Endothelial cell of umbilical vein (primary cell): ENCODE data around the gene GPR75. TPM values are rescaled to one million over a fixed set of nuclear protein-coding genes. Genes with fewer than 3 reads are reported as not detected.
A peak's percentile ranks its signal among the peaks of the same experiment; 100 is the strongest.
"Not testable (repeated sequence)": the region's sequence is repeated elsewhere in the genome, so short reads cannot be mapped to it uniquely, and the experiment has no call there.

Experiments used
- BruUV-seq: library from RNA; stranded (reverse); fragments of 400-500 nt; replicated peaks from 2 replicates; lab custom pipeline; 2021; lab: Mats Ljungman, UMichigan
- CTCF ChIA-PET: fragments of 300-600, 350-600 bp; sonication (Branson Sonifier 250); formaldehyde crosslinking; loops from one replicate; lab custom pipeline; 2021; ENCODE audit warnings: antibody characterized with exemption, inconsistent platforms; lab: Charles Lee
- POLR2A ChIA-PET: fragments of 300-600, 350-600 bp; sonication (Branson Sonifier 250); formaldehyde crosslinking; loops from one replicate; lab custom pipeline; 2021; ENCODE audit warnings: antibody characterized with exemption, inconsistent platforms; lab: Charles Lee
- DNase-seq: peaks from one replicate; pipeline ENCODE4 v3.0.0-alpha.2; 2011; ENCODE audit warnings: low read depth, low spot score
- FAIRE-seq: peaks from 2 replicates; lab custom pipeline; 2011; peaks lifted over from hg19 to GRCh38; lab: Jason Lieb, UNC
- H2AFZ ChIP-seq: 2 replicates; pipeline ENCODE4 v1.6.0; 2012; ENCODE audit warnings: low read depth, low read length, control low read depth, inconsistent platforms
- H3K27ac ChIP-seq: 2 replicates; pipeline ENCODE4 v1.5.1; 2011; ENCODE audit warnings: low read depth, mild to moderate bottlenecking, control low read depth, low read length, moderate library complexity; ENCODE audit not compliant: insufficient read depth
- H3K27me3 ChIP-seq, 2 experiments: 2 replicates each; pipeline versions ENCODE4 v1.6.0 to v1.6.1; 2011; ENCODE audit warnings: low read length in 2 of 2, mixed read lengths in 1 of 2; ENCODE audit not compliant: control insufficient read depth in 2 of 2, insufficient read depth in 2 of 2
- H3K36me3 ChIP-seq, 2 experiments: 2 replicates in 1 of 2; 3 replicates in 1 of 2; pipeline ENCODE4 v1.5.1; 2011; ENCODE audit warnings: low read length in 2 of 2, mild to moderate bottlenecking in 1 of 2, moderate library complexity in 1 of 2; ENCODE audit not compliant: control insufficient read depth in 2 of 2, insufficient read depth in 2 of 2; ENCODE audit errors: extremely low read depth in 1 of 2
- H3K4me1 ChIP-seq: 3 replicates; pipeline ENCODE4 v1.5.1; 2011; ENCODE audit warnings: mild to moderate bottlenecking, low read length; ENCODE audit not compliant: control insufficient read depth, insufficient read depth; ENCODE audit errors: extremely low read depth
- H3K4me2 ChIP-seq: 2 replicates; pipeline ENCODE4 v1.6.1; 2011; ENCODE audit warnings: low read length, control low read depth, mixed read lengths; ENCODE audit not compliant: insufficient read depth
- H3K4me3 ChIP-seq, 3 experiments: fragments of 200-600 bp in 1 of 3; sonication (generic), shearing (Covaris generic) in 1 of 3; replicated peaks in 1 of 3; 2 replicates each; pipeline ENCODE4 v1.5.1; 2011 to 2016; ENCODE audit warnings: control low read depth in 3 of 3, low read length in 3 of 3, mild to moderate bottlenecking in 2 of 3, inconsistent platforms in 1 of 3, low read depth in 1 of 3, moderate library complexity in 1 of 3; ENCODE audit not compliant: insufficient read depth in 1 of 3
- H3K79me2 ChIP-seq: 2 replicates; pipeline ENCODE4 v1.6.0; 2012; ENCODE audit warnings: low read length, inconsistent platforms; ENCODE audit not compliant: control insufficient read depth, insufficient read depth
- H3K9ac ChIP-seq: replicated peaks from 2 replicates; pipeline ENCODE3; 2011; ENCODE audit warnings: low read length, control low read depth; ENCODE audit not compliant: insufficient read depth; ENCODE audit errors: extremely low read depth
- H3K9me1 ChIP-seq: replicated peaks from 3 replicates; pipeline ENCODE4 v1.6.0; 2011; ENCODE audit warnings: mild to moderate bottlenecking, low read length; ENCODE audit not compliant: control insufficient read depth, insufficient read depth; ENCODE audit errors: extremely low read depth
- H3K9me3 ChIP-seq: replicated peaks from 2 replicates; pipeline ENCODE4 v1.5.1; 2012; ENCODE audit warnings: low read length, inconsistent platforms; ENCODE audit not compliant: control insufficient read depth, insufficient read depth
- H4K20me1 ChIP-seq: replicated peaks from 2 replicates; pipeline ENCODE3; 2011; ENCODE audit warnings: mild to moderate bottlenecking, low read length; ENCODE audit not compliant: control insufficient read depth, insufficient read depth; ENCODE audit errors: extremely low read depth
- POLR2A ChIP-seq: IDR thresholded peaks from 2 replicates; pipeline ENCODE4 v1.6.1; 2012; ENCODE audit warnings: low read depth, mild to moderate bottlenecking, control low read depth, low read length
- POLR2AphosphoS5 ChIP-seq: IDR thresholded peaks from 2 replicates; pipeline ENCODE4 v1.6.1; 2012; ENCODE audit warnings: low read depth, mild to moderate bottlenecking, control low read depth, low read length, moderate library complexity; ENCODE audit not compliant: insufficient read depth
- dilution Hi-C: fragments of 300-500 bp; cut with MboI; formaldehyde crosslinking; loops from one replicate; pipeline ENCODE4 v1.15.0; 2019; ENCODE audit warnings: low sequenced_read_pairs; ENCODE audit not compliant: extremely low pct_ligation_motif_present
- intact Hi-C: fragments of 100-400 bp; cut with micrococcal nuclease; formaldehyde crosslinking; loops from one replicate; pipeline ENCODE4 v1.10.0; 2022
- polyA plus RNA-seq, 4 experiments: library from polyadenylated mRNA; depleted of rRNA in 3 of 4; stranded (reverse) in 3 of 4; unstranded in 1 of 4; fragments of >200 nt; gene quantifications; 2 replicates each; pipeline versions ENCODE4 v1.2.1 to v1.2.3, GENCODE V29; 2011 to 2012; ENCODE audit warnings: missing spikeins in 1 of 4
- total RNA-seq: library from RNA; stranded (reverse); gene quantifications from 2 replicates; pipeline ENCODE4 v1.2.3, GENCODE V29; 2021
- TF ChIP-seq, protein P1 (sequence below), 2 donors: IDR thresholded peaks; 1 replicate in 1 of 2; 2 replicates in 1 of 2; pipeline ENCODE4 v1.5.1; 2011; ENCODE audit warnings: low read length in 2 of 2, mild to moderate bottlenecking in 2 of 2, moderate library complexity in 2 of 2, control low read depth in 1 of 2, inconsistent platforms in 1 of 2, low read depth in 1 of 2; ENCODE audit not compliant: insufficient read depth in 1 of 2; ENCODE audit errors: extremely low read depth in 1 of 2

GPR75 gene
- total and polyA plus RNA-seq, 2 donors (not counting 3 experiments of a cell fraction or from before 2014, with no cell fraction given), result 4.4 to 4.7 TPM

DNA sequence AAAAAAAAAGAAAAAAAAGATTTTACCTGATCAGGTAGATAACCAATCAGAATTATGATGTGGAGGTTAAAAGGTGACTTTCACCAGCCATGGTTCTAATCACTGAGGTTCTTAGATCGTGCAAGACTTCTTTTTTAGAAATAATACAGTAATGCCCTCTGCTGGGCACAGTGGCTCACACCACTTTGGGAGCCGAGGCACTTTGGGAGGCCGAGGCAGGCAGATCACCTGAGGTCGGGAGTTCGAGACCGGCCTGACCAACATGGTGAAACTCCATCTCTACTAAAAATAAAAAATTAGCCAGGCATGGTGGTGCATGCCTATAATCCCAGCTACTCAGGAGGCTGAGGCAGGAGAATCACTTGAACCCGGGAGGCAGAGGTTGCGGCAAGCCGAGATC, 36.1 kb downstream of the GPR75 start:
- POLR2A ChIA-PET, dilution Hi-C loops, H2AFZ ChIP-seq, H4K20me1 ChIP-seq, H3K4me1 ChIP-seq, H3K27ac ChIP-seq, H3K9me3 ChIP-seq, DNase-seq, CTCF ChIA-PET, intact Hi-C loops, H3K79me2 ChIP-seq, BruUV-seq, H3K36me3 ChIP-seq, H3K9me1 ChIP-seq, H3K4me2 ChIP-seq, H3K4me3 ChIP-seq, H3K27me3 ChIP-seq, H3K9ac ChIP-seq: not testable (repeated sequence)
- TF ChIP-seq, protein P1, sequence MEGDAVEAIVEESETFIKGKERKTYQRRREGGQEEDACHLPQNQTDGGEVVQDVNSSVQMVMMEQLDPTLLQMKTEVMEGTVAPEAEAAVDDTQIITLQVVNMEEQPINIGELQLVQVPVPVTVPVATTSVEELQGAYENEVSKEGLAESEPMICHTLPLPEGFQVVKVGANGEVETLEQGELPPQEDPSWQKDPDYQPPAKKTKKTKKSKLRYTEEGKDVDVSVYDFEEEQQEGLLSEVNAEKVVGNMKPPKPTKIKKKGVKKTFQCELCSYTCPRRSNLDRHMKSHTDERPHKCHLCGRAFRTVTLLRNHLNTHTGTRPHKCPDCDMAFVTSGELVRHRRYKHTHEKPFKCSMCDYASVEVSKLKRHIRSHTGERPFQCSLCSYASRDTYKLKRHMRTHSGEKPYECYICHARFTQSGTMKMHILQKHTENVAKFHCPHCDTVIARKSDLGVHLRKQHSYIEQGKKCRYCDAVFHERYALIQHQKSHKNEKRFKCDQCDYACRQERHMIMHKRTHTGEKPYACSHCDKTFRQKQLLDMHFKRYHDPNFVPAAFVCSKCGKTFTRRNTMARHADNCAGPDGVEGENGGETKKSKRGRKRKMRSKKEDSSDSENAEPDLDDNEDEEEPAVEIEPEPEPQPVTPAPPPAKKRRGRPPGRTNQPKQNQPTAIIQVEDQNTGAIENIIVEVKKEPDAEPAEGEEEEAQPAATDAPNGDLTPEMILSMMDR (IDR thresholded peaks at IDR 0.05; ENCODE audit: extremely low read depth in 1 of 2, insufficient read depth in 1 of 2, low read depth in 1 of 2, low read length in 2 of 2), result peak in 1 of 2 donors; percentile 9
- peak; percentile 18 for FAIRE-seq

DNA sequence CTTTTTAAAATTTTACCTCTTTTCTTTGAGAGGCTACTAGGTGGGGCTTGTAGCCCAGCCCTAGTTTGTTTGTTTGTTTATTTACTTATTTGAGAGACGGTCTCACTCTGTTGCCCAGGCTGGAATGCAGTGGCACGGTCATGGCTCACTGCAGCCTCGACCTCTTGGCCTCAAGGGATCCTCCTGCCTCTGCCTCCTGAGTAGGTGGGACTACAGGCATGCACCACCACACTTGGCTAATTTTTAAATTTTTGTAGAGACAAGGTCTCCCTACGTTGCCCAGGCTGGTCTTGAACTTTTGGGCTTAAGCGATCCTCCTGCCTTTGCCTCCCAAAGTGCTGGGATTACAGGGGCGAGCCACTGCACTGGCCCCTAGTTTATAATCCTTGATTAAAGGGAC, 38.0 kb downstream of the GPR75 start:
- no peak for FAIRE-seq
- Histone ChIP-seq H3K4me3 (no peak overlapping the region), H3K4me2 (no peak overlapping the region), H2AFZ (no peak overlapping the region), H4K20me1 (no peaks in the 10 kb centered on the region), H3K9me1 (no peaks in the 10 kb centered on the region), H3K79me2 (no peaks in the 10 kb centered on the region), H3K27me3 (no peaks in the 10 kb centered on the region), H3K4me1 (no peaks in the 10 kb centered on the region), H3K36me3 (peaks cover 4 to 7% of the 10 kb centered on the region in 2 experiments), H3K9me3 (no peaks in the 10 kb centered on the region), H3K27ac (no peak overlapping the region), H3K9ac (no peak overlapping the region)
- ChIA-PET CTCF (interaction anchor here (0.5 kb wide), 1 partner anchor 15 kb away, joined by 3 read pairs; no protein-coding TSS in a partner anchor), POLR2A (no interaction called here)
- dilution Hi-C loops (no loop called here), intact Hi-C loops (no loop called here)
- no peak for TF ChIP-seq POLR2A
- TF ChIP-seq POLR2AphosphoS5, result no peak
- no peak for DNase-seq
- BruUV-seq, result no TSS peak
